Middle frontal gyrus (tissue), 1 donor: ENCODE measurements around the gene DLG5.
A peak's percentile ranks its signal among the peaks of the same experiment; 100 is the strongest.

Experiments used
- DNase-seq: peaks from one replicate; pipeline ENCODE4 v3.0.0-alpha.2; 2015; ENCODE audit warnings: low spot score; ENCODE audit errors: extremely low spot score

Gene DLG5

DNA sequence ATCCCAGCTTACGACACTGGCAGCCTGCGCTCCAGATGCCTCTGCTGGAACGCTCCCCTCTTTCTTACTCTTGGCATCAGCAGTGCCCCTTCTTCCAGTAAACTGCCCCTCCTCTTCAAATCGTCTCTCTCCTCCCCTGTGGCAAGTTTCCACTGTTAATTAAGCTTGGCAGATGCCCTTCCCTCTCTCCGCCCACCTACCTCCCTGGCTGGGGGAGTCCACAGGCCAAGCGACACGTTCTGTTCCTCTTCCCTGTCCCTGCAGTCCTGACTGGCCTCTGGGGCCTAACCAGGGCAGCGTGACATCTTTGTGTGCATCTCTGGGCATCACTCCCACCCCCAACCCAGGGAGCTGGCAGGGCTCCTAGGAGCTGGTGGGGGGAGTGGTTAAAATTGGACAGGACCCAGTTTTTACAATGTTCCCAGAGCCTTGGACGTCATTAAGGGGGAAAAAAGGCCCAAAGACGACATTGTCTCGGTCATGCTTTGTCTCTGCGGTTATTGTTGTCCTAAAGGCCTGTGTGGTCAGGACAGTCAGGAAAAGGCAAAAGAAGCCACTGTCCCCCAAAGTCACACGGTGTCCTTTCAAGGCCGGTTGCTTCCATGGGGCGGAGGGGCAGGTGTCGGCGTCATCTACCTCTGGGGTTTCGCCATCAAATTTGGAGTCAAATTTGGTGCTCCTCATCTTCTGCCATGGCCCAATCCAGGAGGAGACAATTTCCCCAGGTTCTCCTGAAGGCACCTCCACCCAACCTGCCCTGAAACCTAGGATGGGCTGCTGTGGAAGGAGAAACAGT, 54.2 kb downstream of the DLG5 start:
- peak; percentile 76 for DNase-seq

DNA sequence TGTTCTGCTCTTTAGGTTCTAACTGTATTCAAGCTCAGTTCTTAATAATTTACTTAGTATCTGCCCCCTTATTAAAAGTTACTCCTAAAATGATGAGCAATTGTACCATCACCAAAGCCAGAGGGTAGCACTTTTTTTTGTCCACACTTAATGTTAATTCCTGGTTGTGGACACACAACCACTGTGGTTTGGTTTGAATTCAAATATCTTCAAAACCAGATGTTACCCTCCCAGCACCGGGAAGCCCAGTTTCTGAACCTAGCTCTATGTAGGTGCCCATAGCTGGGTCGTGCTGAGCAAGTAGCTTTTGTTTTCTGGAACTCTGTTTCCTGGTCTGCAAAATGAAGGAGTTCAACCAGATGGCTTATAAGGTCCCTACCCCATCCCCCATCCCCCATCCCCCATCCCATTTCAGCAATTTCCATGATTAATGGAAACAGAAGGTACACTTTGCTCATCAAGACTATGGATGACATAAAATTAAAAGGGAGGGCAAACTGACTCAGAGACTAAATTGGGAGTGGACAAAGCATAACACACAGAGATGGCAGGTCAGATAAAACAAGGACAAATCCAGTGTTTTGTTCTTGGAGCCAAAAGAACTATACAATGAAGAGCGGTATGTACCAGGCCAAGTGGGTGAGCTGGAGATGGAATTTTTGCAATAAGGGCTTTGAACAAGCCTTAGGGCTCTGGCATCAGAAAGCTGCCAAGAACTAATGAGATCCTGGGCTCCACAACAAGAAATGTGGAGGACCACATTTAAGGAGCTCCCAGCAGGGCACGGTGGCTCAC, 56.7 kb downstream of the DLG5 start:
- DNase-seq: no peak

DNA sequence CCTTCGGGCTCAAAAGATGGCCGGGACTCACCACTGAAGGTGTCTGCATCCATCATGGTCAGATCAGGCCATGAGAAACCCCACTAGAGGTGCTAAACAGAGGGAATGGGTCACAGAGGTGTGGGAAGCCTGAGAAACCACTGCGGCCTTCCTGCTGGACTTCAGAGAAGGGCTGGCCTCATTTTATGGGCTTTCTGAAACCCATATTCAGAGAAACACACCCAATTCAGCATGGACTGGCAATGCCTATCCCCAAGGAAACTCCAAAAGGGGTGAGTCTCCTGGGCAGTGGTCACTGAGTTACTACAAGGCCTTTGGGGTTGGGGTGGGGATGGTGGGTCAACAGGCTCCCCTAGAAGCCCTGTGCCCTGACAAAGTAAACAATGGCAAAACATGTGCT, 58.0 kb downstream of the DLG5 start:
- DNase-seq: no peak

DNA sequence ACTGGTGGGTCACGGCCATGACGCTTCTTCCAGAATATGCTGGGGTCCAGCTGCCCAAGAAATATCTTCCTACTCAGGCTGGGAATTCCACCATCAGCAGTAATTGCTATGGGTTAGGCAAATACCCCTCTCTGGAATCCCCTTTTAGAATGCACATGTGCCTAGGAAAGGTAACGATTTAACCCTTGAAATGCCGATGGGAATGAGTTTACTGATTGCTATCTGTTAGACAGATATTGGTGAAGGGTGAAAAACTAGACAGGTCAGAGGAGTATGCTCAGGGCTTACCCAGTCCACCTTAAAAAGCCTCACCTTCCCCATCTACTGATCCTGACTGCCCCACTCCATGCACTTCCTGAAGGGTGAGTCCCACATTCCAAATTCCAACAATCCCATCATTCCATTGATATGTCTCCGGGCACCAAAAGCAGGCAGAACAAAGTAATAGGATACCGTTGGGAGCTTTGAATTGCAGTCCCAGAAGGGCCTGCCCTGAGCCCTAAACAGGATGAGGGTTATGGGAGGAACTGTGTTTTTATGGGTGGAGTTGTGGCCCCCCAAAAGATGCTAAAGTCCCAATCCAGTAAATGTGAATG, 59.3 kb downstream of the DLG5 start:
- no peak for DNase-seq

DNA sequence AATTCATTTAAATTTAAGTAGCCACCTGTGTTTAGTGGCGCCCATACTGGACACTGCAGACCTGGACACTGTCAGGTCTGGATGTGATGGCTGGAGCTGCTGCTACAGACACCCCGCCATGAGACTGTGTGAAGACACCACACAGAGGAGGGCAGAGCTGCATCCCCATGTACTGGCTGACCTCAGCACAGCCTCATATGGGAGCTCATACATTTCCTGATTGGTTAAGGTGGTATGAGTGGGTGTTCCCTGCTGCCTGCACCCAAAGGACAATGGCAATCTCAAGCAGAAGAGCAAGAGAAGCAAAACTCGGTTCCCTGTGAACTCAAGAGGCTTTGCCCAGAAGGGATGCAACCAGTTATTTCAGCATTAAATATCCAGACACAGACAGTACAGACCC, 60.0 kb downstream of the DLG5 start:
- DNase-seq: no peak

DNA sequence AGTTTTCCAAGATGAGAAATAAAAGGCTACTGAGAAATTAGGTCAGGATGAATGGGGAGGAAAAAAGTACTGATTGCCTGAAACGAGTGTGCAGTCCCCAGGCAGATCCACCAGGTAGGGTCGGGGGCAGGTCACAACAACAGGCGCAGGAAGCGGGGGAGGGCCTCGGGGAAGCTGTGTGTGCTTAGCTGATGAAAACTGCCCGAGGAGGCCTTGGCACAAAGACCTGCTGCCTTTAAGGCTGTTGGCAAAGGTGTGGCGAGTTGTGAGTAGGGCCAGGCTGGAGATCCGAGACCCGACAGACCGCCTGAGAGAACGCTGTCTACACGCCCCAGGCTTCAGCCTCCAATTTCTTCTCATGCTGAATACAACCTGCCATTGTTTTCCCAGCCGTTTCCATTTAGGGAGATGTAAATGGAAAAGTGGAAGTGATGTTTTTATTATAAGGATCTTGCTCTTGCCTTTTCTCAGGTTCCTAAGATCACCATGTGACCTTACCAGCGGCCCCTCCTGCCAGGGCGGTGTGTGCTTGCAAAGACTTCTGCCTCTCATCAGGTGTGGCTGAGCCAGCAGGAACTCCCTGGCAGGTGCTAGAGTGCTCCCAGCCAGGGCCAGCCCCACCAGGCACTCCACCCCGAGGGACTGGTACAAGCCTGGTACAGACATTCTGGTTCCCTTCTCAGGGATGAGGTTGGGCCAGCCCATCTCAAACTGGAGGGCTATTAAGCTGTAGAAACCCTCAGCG, 60.8 kb downstream of the DLG5 start:
- no peak for DNase-seq

DNA sequence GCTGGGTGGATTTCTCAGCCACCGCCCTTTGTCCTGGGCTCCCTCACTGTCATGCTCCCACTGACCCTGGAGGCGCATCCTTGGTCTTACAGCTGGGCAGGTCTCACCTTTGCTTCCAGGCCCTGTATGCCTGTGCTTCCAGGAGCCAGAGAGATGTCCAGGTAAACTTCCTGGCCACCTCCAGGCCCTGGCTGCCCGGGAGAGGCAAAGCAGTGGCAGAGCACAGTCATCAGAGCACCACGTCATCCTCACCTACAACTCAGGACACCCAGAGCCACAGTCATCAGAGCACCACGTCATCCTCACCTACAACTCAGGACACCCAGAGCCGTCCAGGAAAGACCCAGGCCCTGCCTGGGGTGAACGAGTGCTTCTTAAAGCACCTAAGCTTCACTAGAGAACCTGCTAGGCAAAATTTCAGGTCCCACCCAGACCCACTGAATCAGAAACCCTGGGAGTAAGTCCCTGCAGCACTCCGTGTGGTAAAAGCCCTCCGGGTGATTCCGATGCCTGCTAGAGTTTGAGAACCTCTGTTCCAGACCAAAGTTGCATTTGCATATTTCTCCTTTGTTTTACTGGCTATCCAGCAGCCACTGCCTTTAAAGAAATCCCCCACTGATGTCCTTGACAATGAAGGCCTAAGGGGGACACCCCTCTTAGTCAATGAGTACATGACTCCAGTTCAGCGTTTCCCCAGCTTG, 62.3 kb downstream of the DLG5 start:
- no peak for DNase-seq

DNA sequence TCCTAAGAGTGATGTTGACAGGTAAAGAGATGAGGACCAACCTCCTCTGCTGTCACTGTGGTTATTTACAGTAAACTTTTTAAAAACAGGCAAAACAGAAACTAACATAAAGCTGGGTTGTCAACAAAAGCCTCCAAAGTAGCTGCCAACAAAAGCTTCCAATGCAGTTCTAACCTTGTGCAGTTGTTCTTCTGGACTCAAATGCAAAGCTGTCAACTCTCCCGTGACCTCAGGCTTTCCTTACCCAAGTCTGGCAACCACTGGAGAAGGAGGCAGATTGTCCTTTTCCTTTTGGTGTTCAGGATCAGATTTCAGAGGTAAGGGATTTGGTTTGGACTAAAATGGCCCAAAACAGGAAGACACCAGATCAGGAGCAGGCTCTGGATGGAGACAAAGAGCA, 63.1 kb downstream of the DLG5 start:
- DNase-seq: no peak

DNA sequence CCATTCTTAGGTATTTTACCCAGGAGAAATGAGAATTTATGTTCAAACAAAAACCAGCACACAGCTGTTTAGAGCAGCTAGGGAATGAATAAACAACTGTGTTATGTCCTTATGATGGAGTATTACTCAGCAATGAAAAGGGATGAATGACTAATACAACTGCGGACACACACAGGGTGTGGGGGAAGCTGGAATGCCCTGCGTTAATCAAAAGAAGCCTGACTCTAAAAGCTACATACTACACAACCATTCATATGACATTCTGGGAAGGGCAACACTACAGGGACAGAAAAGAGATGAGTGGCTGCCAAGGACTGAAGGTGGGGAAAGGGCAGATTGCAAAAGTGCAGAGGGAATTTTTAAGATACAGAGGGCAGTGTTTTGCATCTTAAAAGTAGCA, 64.0 kb downstream of the DLG5 start:
- no peak for DNase-seq

DNA sequence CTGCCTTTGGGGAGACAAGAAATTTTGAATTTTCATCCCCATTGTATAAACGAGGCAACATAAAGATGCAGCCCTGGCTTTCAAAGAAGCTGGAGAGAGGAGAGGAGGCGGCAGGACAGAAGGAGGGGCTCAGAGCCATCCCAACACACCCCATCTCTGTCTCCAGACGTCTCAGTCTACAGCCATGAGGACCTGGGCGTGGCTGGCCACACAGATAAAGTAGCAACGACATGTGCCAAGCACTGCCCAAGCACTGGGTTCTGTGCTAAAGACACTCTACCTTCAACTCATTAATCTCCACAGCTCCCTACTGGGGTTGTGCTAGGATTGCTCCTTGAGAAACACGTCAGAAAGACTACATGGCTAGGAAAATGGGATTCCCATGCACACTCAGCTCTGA, 65.2 kb downstream of the DLG5 start:
- DNase-seq: no peak

DNA sequence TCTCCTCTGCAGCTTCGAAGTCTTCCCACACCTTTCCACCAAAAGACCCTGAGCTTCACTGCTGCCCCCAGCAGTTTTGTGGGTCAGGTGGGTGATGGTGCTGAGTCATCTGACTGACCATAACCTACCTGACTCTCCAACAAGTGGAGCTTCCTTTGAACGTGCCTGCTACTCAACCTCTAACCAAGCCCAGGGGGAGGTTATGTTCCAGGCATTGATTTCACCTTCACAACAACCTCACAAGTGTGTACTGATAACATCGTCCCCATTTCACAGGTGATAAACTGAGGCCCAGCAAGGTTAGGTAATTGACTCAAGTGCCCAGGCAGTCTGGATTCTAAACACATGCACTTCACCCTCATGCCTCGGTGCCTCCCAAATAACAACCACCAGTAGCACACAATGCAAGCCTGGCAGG, 66.7 kb downstream of the DLG5 start:
- no peak for DNase-seq

DNA sequence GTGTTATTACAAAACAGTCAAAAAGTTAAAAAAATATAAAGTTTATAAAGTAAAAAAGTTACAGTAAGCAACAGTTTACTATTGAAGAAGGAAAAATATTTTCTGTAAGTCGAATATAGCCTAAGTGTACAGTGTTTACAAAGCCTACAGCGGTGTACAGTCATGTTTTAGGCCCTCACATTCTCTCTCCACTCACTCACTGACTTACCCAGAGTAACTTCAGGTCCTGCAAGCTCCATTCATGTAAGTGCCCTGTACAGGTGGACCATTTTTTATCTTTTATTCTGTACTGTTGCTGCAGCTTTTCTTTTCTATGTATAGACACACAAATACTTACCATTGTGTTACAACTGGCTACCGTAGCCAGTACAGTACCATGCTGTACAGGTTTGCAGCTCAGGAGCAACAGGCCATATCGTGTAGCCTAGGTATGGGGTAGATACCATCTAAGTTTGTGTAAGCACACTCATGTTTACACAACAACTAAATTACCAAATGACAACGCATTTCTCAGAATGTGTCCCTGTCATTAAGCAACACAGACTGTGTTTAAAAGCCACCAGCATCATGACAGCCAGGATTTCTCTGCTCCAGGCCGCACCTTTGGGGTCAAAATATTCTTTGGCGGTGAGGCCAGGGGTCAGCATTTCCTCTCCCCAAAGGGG, 67.2 kb downstream of the DLG5 start:
- DNase-seq: no peak

DNA sequence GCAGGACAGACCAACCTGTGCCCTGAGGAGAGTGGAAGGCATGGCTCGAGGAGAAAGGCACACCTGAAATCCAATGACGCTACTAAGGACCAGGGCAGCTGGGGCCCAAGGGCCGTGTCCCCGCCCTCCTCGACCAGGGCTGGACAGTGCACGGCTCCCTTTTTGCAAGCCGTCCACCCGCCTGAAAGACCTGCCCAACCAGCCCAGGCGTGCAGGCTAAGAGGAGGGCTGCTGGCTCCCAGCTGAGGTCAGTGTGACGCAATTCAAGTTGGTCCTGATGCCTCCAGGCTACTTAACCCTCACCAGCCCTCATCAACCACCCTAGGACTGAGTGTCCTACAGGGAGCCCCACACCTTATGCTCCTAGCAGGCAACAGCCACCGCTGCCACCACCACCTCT, 69.3 kb downstream of the DLG5 start:
- DNase-seq: no peak

DNA sequence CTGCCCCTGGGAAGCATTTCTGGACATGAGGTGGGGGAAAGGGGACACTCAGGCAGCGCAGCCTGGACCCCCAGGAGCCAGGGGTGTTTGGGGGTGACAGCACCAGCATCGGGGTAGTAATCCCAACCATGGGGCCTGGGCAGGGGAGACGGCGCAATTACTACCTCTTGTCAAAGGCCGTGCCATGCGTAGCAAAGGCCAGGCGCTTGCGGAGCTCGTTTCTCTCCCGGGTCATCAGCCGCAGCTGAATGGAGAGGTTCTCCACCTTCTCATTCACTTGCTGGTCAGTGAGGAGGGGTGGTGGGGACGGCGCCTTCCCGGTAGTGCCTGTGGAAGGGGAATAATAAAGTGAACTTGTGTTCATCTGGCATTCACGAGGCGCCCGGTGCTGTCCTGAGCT, 70.0 kb downstream of the DLG5 start:
- no peak for DNase-seq

DNA sequence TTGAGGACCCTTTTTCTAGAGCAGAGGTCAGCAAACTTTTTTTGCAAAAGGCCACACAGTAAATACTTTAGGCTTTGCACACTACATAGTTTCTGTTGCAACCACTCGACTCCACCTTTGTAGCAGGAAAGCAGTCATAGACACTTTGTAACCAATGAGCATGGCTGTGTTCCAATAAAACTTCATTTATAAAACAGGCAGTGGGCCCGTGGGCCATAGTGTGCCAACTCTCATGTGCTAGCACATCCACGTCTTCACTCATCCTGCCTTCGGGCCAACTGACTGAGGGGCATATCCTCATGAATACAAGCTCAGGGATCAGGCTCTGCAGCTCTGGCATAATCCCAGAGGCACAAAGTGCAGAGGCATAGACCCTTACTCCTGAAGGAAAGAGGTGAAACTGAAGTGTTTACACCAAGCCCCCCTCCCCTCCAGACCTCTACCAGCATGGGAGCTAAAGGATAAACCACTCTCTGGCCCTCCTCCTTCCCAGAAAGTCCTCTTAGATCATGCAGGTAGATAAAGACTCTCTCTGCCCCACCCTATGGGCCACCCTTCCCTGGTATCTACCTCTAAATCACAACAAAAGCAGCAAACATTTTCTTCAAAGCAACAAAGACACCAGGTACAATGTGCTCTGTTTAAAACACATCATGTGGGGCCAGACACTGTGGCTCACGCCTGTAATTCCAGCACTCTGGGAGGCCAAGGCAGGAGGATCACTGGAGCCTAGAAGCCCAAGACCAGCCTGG, 71.0 kb downstream of the DLG5 start:
- DNase-seq: no peak

DNA sequence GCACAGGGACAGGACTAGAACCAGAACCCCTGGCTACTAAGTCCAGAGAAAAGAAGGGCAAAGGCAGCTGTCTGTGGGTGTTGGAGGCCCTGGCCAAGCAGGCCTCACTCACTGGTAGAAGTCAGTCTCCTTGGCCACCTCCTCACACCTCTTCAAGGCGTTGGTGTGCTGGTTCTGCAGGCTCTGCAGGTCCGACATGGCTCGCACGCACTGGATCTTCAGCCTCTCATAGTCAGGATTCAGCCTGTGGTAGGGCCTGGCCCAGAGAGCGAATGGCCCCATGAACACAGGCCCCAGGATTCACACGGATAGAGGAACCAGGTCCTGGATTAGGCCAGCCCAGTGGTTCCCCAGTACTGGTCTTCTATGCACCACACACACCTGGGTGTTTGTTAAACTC, 72.4 kb downstream of the DLG5 start:
- no peak for DNase-seq

DNA sequence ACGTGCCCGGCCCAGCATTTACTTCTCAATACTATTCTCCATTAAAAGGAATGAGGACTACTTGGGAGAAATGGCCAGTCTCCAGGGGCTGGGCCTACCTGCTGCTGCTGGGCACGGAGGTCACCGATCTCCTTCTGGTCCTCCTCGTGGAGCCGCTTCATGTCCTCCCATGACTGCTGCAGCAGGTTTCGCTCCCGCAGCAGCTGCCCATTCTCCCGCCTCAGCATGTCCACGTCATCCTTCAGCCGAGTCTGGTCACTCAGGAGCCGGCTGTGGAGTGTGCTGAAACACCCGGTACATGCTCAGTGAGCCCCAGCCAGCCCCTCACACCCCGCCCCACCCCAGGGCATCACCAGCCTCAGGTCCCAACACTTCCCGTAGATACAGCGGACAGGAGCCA, 73.3 kb downstream of the DLG5 start:
- no peak for DNase-seq

DNA sequence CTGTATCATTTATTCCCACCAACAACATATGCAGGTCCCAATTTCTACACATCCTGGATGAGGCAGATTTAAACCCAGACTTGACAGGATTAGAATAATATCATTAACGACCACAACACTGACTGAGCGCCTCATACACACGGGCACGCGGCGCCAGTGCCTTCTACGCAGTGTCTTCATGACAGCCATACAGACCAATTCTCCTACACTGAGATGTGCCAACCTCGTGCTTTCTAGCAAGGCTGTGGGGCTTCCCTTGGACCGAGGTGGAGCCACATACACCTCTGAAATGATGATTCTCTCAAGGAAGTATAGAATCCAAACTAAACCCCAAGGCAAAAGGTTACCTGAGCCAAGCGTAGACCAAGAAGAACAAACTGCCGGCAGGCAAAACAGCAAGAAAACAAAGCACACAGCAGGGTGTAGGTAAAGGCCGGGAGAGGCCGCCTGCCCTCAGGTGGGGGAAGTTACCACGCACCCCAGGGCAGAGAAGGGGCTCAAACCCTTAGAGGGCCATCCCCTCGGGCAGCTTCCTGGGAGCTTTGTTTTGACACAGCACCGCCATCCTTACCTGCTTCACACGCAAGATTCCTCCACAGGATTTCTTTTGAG, 75.8 kb downstream of the DLG5 start:
- DNase-seq: no peak

DNA sequence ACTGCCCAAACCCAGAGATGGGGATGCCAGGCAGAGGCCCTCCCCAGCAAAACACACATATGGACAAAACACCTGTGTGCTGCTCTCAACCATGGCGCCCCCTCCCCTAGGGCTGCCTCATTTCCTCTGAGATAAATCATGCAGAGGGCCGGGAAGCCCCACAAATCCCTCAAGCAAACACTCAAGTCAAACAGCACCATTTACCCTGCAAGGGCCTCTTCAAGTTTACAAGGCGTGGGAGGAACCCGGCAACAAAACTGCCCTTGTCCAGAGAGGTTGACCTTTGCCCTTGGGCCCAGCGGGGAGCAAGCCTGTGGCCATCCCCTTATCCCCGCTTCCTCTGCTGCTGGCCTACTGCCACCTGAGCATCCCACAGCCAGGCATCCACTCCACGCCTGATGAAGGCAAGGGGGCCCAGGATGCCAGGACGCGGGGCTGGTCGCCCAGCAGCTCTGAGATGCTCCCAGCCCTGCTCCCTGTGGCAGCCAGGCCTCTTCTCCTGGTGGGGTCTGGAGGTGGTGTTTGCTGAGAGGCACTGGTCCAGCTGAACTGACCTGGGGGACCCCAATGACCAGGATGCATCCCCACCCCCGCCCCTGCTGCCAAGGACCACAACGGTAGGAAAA, 77.4 kb downstream of the DLG5 start:
- DNase-seq: no peak
